GM12878 (cell line): ENCODE measurements around the gene GJB4.

Experiments
- CREB1 ChIP-seq: IDR thresholded peaks from 2 replicates; pipeline ENCODE4 v1.6.1; 2012; ENCODE audit warnings: low read depth, mild to moderate bottlenecking, inconsistent platforms
- CTCF ChIP-seq, 3 experiments: IDR thresholded peaks in 2 of 3; conservative IDR thresholded peaks in 1 of 3; 2 replicates each; pipeline ENCODE4 v1.5.1; 2011; ENCODE audit warnings: low read depth in 3 of 3, low read length in 3 of 3, mild to moderate bottlenecking in 3 of 3, control low read depth in 2 of 3, moderate library complexity in 2 of 3, inconsistent platforms in 1 of 3, mixed read lengths in 1 of 3; ENCODE audit not compliant: control insufficient read depth in 2 of 3, insufficient read depth in 1 of 3; ENCODE audit errors: extremely low read depth in 1 of 3
- E2F4 ChIP-seq: IDR thresholded peaks from 2 replicates; pipeline ENCODE4 v1.6.1; 2012; ENCODE audit warnings: low read depth, low read length, improper control_type of control experiment
- HDGF ChIP-seq: fragments of 450-650 bp; IDR thresholded peaks from 2 replicates; pipeline ENCODE4 v1.6.1; 2016; ENCODE audit warnings: antibody characterized with exemption
- IKZF1 ChIP-seq: fragments of 450-650 bp; conservative IDR thresholded peaks from 2 replicates; pipeline ENCODE4 v1.6.1; 2017; ENCODE audit warnings: antibody characterized with exemption, mild to moderate bottlenecking
- NFIC ChIP-seq: IDR thresholded peaks from 2 replicates; pipeline ENCODE4 v1.6.1; 2012; ENCODE audit warnings: low read depth, mild to moderate bottlenecking, inconsistent platforms, low read length, moderate library complexity
- POLR2A ChIP-seq: IDR thresholded peaks from 2 replicates; pipeline ENCODE4 v1.6.1; 2011; ENCODE audit warnings: low read depth, mild to moderate bottlenecking, low read length
- POLR2AphosphoS2 ChIP-seq: IDR thresholded peaks from 2 replicates; pipeline ENCODE4 v1.6.1; 2011; ENCODE audit warnings: low read depth, mild to moderate bottlenecking, low read length, improper control_type of control experiment, moderate library complexity
- POLR2AphosphoS5 ChIP-seq: IDR thresholded peaks from 2 replicates; pipeline ENCODE4 v1.6.1; 2011; ENCODE audit warnings: mild to moderate bottlenecking, low read length, inconsistent platforms
- RFX5 ChIP-seq: IDR thresholded peaks from 2 replicates; pipeline ENCODE4 v1.6.1; 2011; ENCODE audit warnings: low read depth, low read length, improper control_type of control experiment
- USF1 ChIP-seq: IDR thresholded peaks from 2 replicates; pipeline ENCODE4 v1.6.1; 2011; ENCODE audit warnings: borderline replicate concordance, low read depth, mild to moderate bottlenecking, moderate library complexity, mixed read lengths, low read length; ENCODE audit not compliant: insufficient read depth; ENCODE audit errors: extremely low read length

- no peak for TF ChIP-seq USF1
- TF ChIP-seq CTCF (IDR thresholded peaks at IDR 0.05 in 2 of 3, conservative IDR thresholded peaks at IDR 0.05 in 1 of 3; ENCODE audit: control insufficient read depth in 2 of 3, extremely low read depth in 1 of 3, insufficient read depth in 1 of 3, low read depth in 3 of 3, low read length in 3 of 3): peak; percentile 94 to 99 (median 94)
- no peak for TF ChIP-seq NFIC
- no peak for TF ChIP-seq RFX5
- no peak for TF ChIP-seq CREB1
- no peak for TF ChIP-seq E2F4
- TF ChIP-seq POLR2AphosphoS5: no peak
- TF ChIP-seq POLR2AphosphoS2: no peak
- no peak for TF ChIP-seq HDGF
- TF ChIP-seq IKZF1: no peak
- TF ChIP-seq POLR2A: no peak
Observed at GRCh38 chr1:34742667-34743270, 16.8 kb upstream of the GJB4 start.
